ENCODE measurements around the gene ISX.

GRCh38 chr22:35059632-35060031 is 6.3 kb upstream of the ISX start:
- no peak for TF ChIP-seq EZH2 (IDR thresholded peaks at IDR 0.05; ENCODE audit: borderline replicate concordance, insufficient read depth, low read depth, low read length, poor library complexity, severe bottlenecking)
- no peak for TF ChIP-seq CTCF (IDR thresholded peaks at IDR 0.05)
